Endothelial cell of umbilical vein (primary cell): ENCODE data around the gene CPZ. TPM values are rescaled to one million over a fixed set of nuclear protein-coding genes. Genes with fewer than 3 reads are reported as not detected.

Source experiments
- BruUV-seq: library from RNA; stranded (reverse); fragments of 400-500 nt; replicated peaks from 2 replicates; lab custom pipeline; 2021; lab: Mats Ljungman, UMichigan
- CTCF ChIA-PET: fragments of 300-600, 350-600 bp; sonication (Branson Sonifier 250); formaldehyde crosslinking; loops from one replicate; lab custom pipeline; 2021; ENCODE audit warnings: antibody characterized with exemption, inconsistent platforms; lab: Charles Lee
- POLR2A ChIA-PET: fragments of 300-600, 350-600 bp; sonication (Branson Sonifier 250); formaldehyde crosslinking; loops from one replicate; lab custom pipeline; 2021; ENCODE audit warnings: antibody characterized with exemption, inconsistent platforms; lab: Charles Lee
- DNase-seq: peaks from one replicate; pipeline ENCODE4 v3.0.0-alpha.2; 2011; ENCODE audit warnings: low read depth, low spot score
- FAIRE-seq: peaks from 2 replicates; lab custom pipeline; 2011; peaks lifted over from hg19 to GRCh38; lab: Jason Lieb, UNC
- H2AFZ ChIP-seq: 2 replicates; pipeline ENCODE4 v1.6.0; 2012; ENCODE audit warnings: low read depth, low read length, control low read depth, inconsistent platforms
- H3K27ac ChIP-seq: 2 replicates; pipeline ENCODE4 v1.5.1; 2011; ENCODE audit warnings: low read depth, mild to moderate bottlenecking, control low read depth, low read length, moderate library complexity; ENCODE audit not compliant: insufficient read depth
- H3K27me3 ChIP-seq, 2 experiments: 2 replicates each; pipeline versions ENCODE4 v1.6.0 to v1.6.1; 2011; ENCODE audit warnings: low read length in 2 of 2, mixed read lengths in 1 of 2; ENCODE audit not compliant: control insufficient read depth in 2 of 2, insufficient read depth in 2 of 2
- H3K36me3 ChIP-seq, 2 experiments: 2 replicates in 1 of 2; 3 replicates in 1 of 2; pipeline ENCODE4 v1.5.1; 2011; ENCODE audit warnings: low read length in 2 of 2, mild to moderate bottlenecking in 1 of 2, moderate library complexity in 1 of 2; ENCODE audit not compliant: control insufficient read depth in 2 of 2, insufficient read depth in 2 of 2; ENCODE audit errors: extremely low read depth in 1 of 2
- H3K4me1 ChIP-seq: 3 replicates; pipeline ENCODE4 v1.5.1; 2011; ENCODE audit warnings: mild to moderate bottlenecking, low read length; ENCODE audit not compliant: control insufficient read depth, insufficient read depth; ENCODE audit errors: extremely low read depth
- H3K4me2 ChIP-seq: 2 replicates; pipeline ENCODE4 v1.6.1; 2011; ENCODE audit warnings: low read length, control low read depth, mixed read lengths; ENCODE audit not compliant: insufficient read depth
- H3K4me3 ChIP-seq, 3 experiments: fragments of 200-600 bp in 1 of 3; sonication (generic), shearing (Covaris generic) in 1 of 3; replicated peaks in 1 of 3; 2 replicates each; pipeline ENCODE4 v1.5.1; 2011 to 2016; ENCODE audit warnings: control low read depth in 3 of 3, low read length in 3 of 3, mild to moderate bottlenecking in 2 of 3, inconsistent platforms in 1 of 3, low read depth in 1 of 3, moderate library complexity in 1 of 3; ENCODE audit not compliant: insufficient read depth in 1 of 3
- H3K79me2 ChIP-seq: 2 replicates; pipeline ENCODE4 v1.6.0; 2012; ENCODE audit warnings: low read length, inconsistent platforms; ENCODE audit not compliant: control insufficient read depth, insufficient read depth
- H3K9ac ChIP-seq: replicated peaks from 2 replicates; pipeline ENCODE3; 2011; ENCODE audit warnings: low read length, control low read depth; ENCODE audit not compliant: insufficient read depth; ENCODE audit errors: extremely low read depth
- H3K9me1 ChIP-seq: replicated peaks from 3 replicates; pipeline ENCODE4 v1.6.0; 2011; ENCODE audit warnings: mild to moderate bottlenecking, low read length; ENCODE audit not compliant: control insufficient read depth, insufficient read depth; ENCODE audit errors: extremely low read depth
- H3K9me3 ChIP-seq: replicated peaks from 2 replicates; pipeline ENCODE4 v1.5.1; 2012; ENCODE audit warnings: low read length, inconsistent platforms; ENCODE audit not compliant: control insufficient read depth, insufficient read depth
- H4K20me1 ChIP-seq: replicated peaks from 2 replicates; pipeline ENCODE3; 2011; ENCODE audit warnings: mild to moderate bottlenecking, low read length; ENCODE audit not compliant: control insufficient read depth, insufficient read depth; ENCODE audit errors: extremely low read depth
- EZH2 ChIP-seq: IDR thresholded peaks from 2 replicates; pipeline ENCODE4 v1.6.1; 2012; ENCODE audit warnings: borderline replicate concordance, low read depth, mild to moderate bottlenecking, moderate library complexity, low read length, inconsistent platforms; ENCODE audit not compliant: severe bottlenecking
- FOS ChIP-seq: IDR thresholded peaks from 2 replicates; pipeline ENCODE4 v1.6.1; 2011; ENCODE audit warnings: mild to moderate bottlenecking, low read length, moderate library complexity, borderline replicate concordance; ENCODE audit not compliant: insufficient read depth
- GATA2 ChIP-seq: IDR thresholded peaks from 2 replicates; pipeline ENCODE4 v1.7.0; 2011; ENCODE audit warnings: low read depth, mild to moderate bottlenecking, moderate library complexity, mixed read lengths, low read length; ENCODE audit not compliant: insufficient read length, insufficient read depth
- JUN ChIP-seq: IDR thresholded peaks from 2 replicates; pipeline ENCODE4 v1.6.1; 2011; ENCODE audit warnings: borderline replicate concordance, low read depth; ENCODE audit not compliant: insufficient read length, insufficient read depth
- MAX ChIP-seq: IDR thresholded peaks from 2 replicates; pipeline ENCODE4 v1.6.1; 2011; ENCODE audit not compliant: insufficient read depth, insufficient read length
- MYC ChIP-seq: IDR thresholded peaks from one replicate; pipeline ENCODE4 v1.6.1; 2011; ENCODE audit warnings: mild to moderate bottlenecking, low read depth, low read length
- POLR2A ChIP-seq: IDR thresholded peaks from 2 replicates; pipeline ENCODE4 v1.6.1; 2012; ENCODE audit warnings: low read depth, mild to moderate bottlenecking, control low read depth, low read length
- POLR2AphosphoS5 ChIP-seq: IDR thresholded peaks from 2 replicates; pipeline ENCODE4 v1.6.1; 2012; ENCODE audit warnings: low read depth, mild to moderate bottlenecking, control low read depth, low read length, moderate library complexity; ENCODE audit not compliant: insufficient read depth
- dilution Hi-C: fragments of 300-500 bp; cut with MboI; formaldehyde crosslinking; loops from one replicate; pipeline ENCODE4 v1.15.0; 2019; ENCODE audit warnings: low sequenced_read_pairs; ENCODE audit not compliant: extremely low pct_ligation_motif_present
- intact Hi-C: fragments of 100-400 bp; cut with micrococcal nuclease; formaldehyde crosslinking; loops from one replicate; pipeline ENCODE4 v1.10.0; 2022
- polyA plus RNA-seq, 4 experiments: library from polyadenylated mRNA; depleted of rRNA in 3 of 4; stranded (reverse) in 3 of 4; unstranded in 1 of 4; fragments of >200 nt; gene quantifications; 2 replicates each; pipeline versions ENCODE4 v1.2.1 to v1.2.3, GENCODE V29; 2011 to 2012; ENCODE audit warnings: missing spikeins in 1 of 4
- total RNA-seq: library from RNA; stranded (reverse); gene quantifications from 2 replicates; pipeline ENCODE4 v1.2.3, GENCODE V29; 2021
- TF ChIP-seq, protein P1 (sequence below), 2 donors: IDR thresholded peaks; 1 replicate in 1 of 2; 2 replicates in 1 of 2; pipeline ENCODE4 v1.5.1; 2011; ENCODE audit warnings: low read length in 2 of 2, mild to moderate bottlenecking in 2 of 2, moderate library complexity in 2 of 2, control low read depth in 1 of 2, inconsistent platforms in 1 of 2, low read depth in 1 of 2; ENCODE audit not compliant: insufficient read depth in 1 of 2; ENCODE audit errors: extremely low read depth in 1 of 2

Gene CPZ
- total and polyA plus RNA-seq, 2 donors (not counting 3 experiments of a cell fraction or from before 2014, with no cell fraction given): not detected

DNA sequence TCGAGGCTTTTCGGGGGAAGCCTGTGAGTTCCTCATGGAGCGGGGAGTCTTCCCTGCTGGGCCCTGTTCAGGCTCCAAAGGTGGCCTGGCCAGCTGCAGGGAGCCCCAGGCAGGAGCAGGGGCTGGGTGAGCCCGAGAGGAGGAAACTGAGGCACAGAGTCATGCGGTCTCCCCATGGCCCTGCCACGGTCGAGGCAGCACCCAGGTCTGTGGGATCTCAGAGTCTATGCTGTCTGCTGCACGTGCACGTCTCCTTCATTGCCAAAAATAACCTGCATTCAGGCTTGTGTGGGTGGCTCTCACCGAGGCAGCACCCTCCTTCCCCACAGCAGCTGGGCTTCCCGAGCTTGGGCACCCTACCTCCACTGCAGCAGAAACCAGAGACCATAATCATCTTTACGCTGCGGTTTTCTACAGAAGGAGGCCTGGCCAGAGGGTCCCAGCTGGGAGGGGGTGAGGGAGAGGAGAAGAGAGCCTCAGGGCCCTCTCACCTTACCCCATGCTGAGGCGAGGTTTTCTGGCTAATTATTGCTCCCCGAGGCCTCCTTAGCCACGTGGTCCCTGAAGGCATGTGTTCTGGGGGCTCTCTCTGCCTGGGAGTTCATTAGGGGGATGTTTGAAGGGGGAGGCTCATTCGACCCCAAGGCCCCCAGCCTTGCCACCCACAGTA, 64.3 kb downstream of the CPZ start:
- Histone ChIP-seq H3K27me3 (no peaks in the 10 kb centered on the region), H3K4me1 (no peaks in the 10 kb centered on the region), H2AFZ (no peak overlapping the region), H3K9me3 (no peaks in the 10 kb centered on the region), H3K27ac (no peak overlapping the region), H3K4me2 (no peak overlapping the region), H3K9me1 (no peaks in the 10 kb centered on the region), H3K36me3 (no peaks in the 10 kb centered on the region), H3K9ac (no peak overlapping the region), H3K4me3 (no peak overlapping the region), H4K20me1 (no peaks in the 10 kb centered on the region), H3K79me2 (no peaks in the 10 kb centered on the region)
- no peak for DNase-seq
- intact Hi-C loops (no loop called here), dilution Hi-C loops (no loop called here)
- no TSS peak for BruUV-seq
- ChIA-PET POLR2A (no interaction called here), CTCF (no interaction called here)
- TF ChIP-seq GATA2: no peak
- TF ChIP-seq POLR2AphosphoS5: no peak
- TF ChIP-seq MAX: no peak
- no peak for TF ChIP-seq EZH2
- no peak for FAIRE-seq

DNA sequence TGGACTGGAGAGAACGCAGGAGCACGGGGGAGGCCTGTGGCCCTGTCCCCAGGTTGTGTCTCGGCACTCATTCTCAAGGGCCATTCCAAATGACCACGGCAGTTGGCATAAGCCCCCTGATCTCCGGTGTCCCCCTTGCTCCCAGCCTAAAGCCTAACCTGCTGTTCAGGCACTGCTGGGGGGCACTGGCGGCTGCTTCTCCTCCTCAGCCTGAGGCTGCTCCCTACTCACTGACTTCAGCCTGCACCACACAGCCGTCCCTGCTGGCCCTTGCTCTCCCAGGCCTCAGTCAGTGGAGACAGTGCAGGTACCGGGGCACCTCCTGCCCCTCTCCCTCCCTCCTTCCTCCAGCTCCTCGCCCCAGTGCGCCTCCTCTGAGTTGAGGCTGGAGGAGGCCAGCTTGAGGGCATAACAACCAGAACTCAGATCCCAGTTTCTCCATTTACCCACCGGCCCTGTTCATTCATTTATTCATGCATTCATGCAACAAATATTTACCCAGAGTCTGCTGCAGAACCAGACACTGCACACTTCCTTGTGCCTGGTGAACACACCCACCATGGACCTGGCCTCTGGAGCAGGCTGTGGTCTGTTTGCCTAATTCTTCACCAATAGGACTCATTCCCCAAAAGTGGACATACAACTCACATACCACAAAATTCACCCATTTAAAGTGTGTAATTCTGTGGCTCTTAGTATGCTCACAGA, 65.0 kb downstream of the CPZ start:
- H3K4me2 ChIP-seq: no peak overlapping the region
- H3K4me3 ChIP-seq: no peak overlapping the region
- dilution Hi-C loops (no loop called here), intact Hi-C loops (no loop called here)
- no peak overlapping the region for H3K27ac ChIP-seq
- H3K27me3 ChIP-seq: no peaks in the 10 kb centered on the region
- H3K9ac ChIP-seq: no peak overlapping the region
- no peak overlapping the region for H2AFZ ChIP-seq
- H3K79me2 ChIP-seq: no peaks in the 10 kb centered on the region
- no TSS peak for BruUV-seq
- H4K20me1 ChIP-seq: no peaks in the 10 kb centered on the region
- H3K4me1 ChIP-seq: no peaks in the 10 kb centered on the region
- H3K36me3 ChIP-seq: no peaks in the 10 kb centered on the region
- ChIA-PET POLR2A (no interaction called here), CTCF (no interaction called here)
- no peaks in the 10 kb centered on the region for H3K9me3 ChIP-seq
- DNase-seq (no peak), FAIRE-seq (no peak)
- H3K9me1 ChIP-seq: no peaks in the 10 kb centered on the region
- no peak for TF ChIP-seq POLR2AphosphoS5
- no peak for TF ChIP-seq JUN
- no peak for TF ChIP-seq FOS
- TF ChIP-seq, protein P1, sequence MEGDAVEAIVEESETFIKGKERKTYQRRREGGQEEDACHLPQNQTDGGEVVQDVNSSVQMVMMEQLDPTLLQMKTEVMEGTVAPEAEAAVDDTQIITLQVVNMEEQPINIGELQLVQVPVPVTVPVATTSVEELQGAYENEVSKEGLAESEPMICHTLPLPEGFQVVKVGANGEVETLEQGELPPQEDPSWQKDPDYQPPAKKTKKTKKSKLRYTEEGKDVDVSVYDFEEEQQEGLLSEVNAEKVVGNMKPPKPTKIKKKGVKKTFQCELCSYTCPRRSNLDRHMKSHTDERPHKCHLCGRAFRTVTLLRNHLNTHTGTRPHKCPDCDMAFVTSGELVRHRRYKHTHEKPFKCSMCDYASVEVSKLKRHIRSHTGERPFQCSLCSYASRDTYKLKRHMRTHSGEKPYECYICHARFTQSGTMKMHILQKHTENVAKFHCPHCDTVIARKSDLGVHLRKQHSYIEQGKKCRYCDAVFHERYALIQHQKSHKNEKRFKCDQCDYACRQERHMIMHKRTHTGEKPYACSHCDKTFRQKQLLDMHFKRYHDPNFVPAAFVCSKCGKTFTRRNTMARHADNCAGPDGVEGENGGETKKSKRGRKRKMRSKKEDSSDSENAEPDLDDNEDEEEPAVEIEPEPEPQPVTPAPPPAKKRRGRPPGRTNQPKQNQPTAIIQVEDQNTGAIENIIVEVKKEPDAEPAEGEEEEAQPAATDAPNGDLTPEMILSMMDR (IDR thresholded peaks at IDR 0.05; ENCODE audit: extremely low read depth in 1 of 2, insufficient read depth in 1 of 2, low read depth in 1 of 2, low read length in 2 of 2): no peak
- TF ChIP-seq POLR2A: no peak
- no peak for TF ChIP-seq MYC
- TF ChIP-seq MAX: no peak
- no peak for TF ChIP-seq EZH2
- no peak for TF ChIP-seq GATA2
